CD4-positive, alpha-beta T cell (primary cell): Measurements from ENCODE around the gene SDK1. TPM values are rescaled to one million over a fixed set of nuclear protein-coding genes. Genes with fewer than 3 reads are reported as not detected.

Source experiments
- ATAC-seq: fragments of 200-7000 bp; cut with Tn5 transposase; one replicate; pipeline ENCODE4 v1.10.0; 2022; ENCODE audit warnings: mild to moderate bottlenecking; ENCODE audit not compliant: poor library complexity
- CTCF ChIA-PET: fragments of 350-600 bp; sonication (Branson Sonifier 250); formaldehyde crosslinking; loops from one replicate; lab custom pipeline; 2021; ENCODE audit warnings: antibody characterized with exemption, inconsistent platforms; lab: Charles Lee
- POLR2A ChIA-PET: fragments of 350-600 bp; sonication (Branson Sonifier 250); formaldehyde crosslinking; loops from one replicate; lab custom pipeline; 2021; ENCODE audit warnings: antibody characterized with exemption, inconsistent platforms; lab: Charles Lee
- DNase-seq, 14 experiments: peaks; one replicate each; pipeline ENCODE4 v3.0.0-alpha.2; 2013 to 2020; ENCODE audit warnings: mixed read lengths in 2 of 14
- H3K27ac ChIP-seq, 2 donors: one replicate each; pipeline versions ENCODE4 v1.5.1 to v1.7.0; 2013; ENCODE audit warnings: low read length in 2 of 2, low read depth in 1 of 2, mild to moderate bottlenecking in 1 of 2
- H3K27me3 ChIP-seq, 2 experiments: 1 replicate in 1 of 2; 2 replicates in 1 of 2; pipeline versions ENCODE4 v1.6.1 to v1.7.0; 2013; ENCODE audit warnings: low read length in 2 of 2, control low read depth in 1 of 2, mild to moderate bottlenecking in 1 of 2, moderate library complexity in 1 of 2; ENCODE audit not compliant: insufficient read depth in 2 of 2, control insufficient read depth in 1 of 2
- H3K36me3 ChIP-seq: one replicate; pipeline ENCODE4 v1.6.1; 2013; ENCODE audit warnings: low read length, control low read depth; ENCODE audit not compliant: insufficient read depth
- H3K4me1 ChIP-seq: one replicate; pipeline ENCODE4 v1.6.1; 2013; ENCODE audit warnings: low read length, control low read depth; ENCODE audit not compliant: insufficient read depth
- H3K4me3 ChIP-seq: one replicate; pipeline ENCODE4 v1.5.1; 2013; ENCODE audit warnings: mild to moderate bottlenecking, low read length, moderate library complexity
- H3K9me3 ChIP-seq, 2 experiments: 1 replicate in 1 of 2; 2 replicates in 1 of 2; pipeline versions ENCODE4 v1.6.1 to v1.7.0; 2013; ENCODE audit warnings: low read length in 2 of 2, mild to moderate bottlenecking in 2 of 2, control low read depth in 1 of 2, moderate library complexity in 1 of 2; ENCODE audit not compliant: control insufficient read depth in 1 of 2, insufficient read depth in 1 of 2
- H3K27ac Mint-ChIP-seq: one replicate; pipeline ENCODE4 v1.8.0; 2020; ENCODE audit warnings: mixed read lengths
- H3K27me3 Mint-ChIP-seq: one replicate; pipeline ENCODE4 v1.8.0; 2021; ENCODE audit warnings: mixed read lengths
- H3K36me3 Mint-ChIP-seq: one replicate; pipeline ENCODE4 v1.8.0; 2021; ENCODE audit warnings: low read depth, mixed read lengths
- H3K4me1 Mint-ChIP-seq: one replicate; pipeline ENCODE4 v1.8.0; 2021; ENCODE audit warnings: low read depth, mixed read lengths
- H3K4me3 Mint-ChIP-seq: one replicate; pipeline ENCODE4 v1.8.0; 2020; ENCODE audit warnings: mild to moderate bottlenecking, mixed read lengths
- H3K9me3 Mint-ChIP-seq: one replicate; pipeline ENCODE4 v1.8.0; 2020; ENCODE audit warnings: mixed read lengths
- CTCF ChIP-seq: fragments of 200-600 bp; IDR thresholded peaks from one replicate; pipeline ENCODE4 v1.8.0; 2022; ENCODE audit warnings: antibody characterized with exemption, mild to moderate bottlenecking
- intact Hi-C, 2 experiments: fragments of 100-400 bp; cut with DNase I in 1 of 2; cut with micrococcal nuclease in 1 of 2; formaldehyde crosslinking; loops; one replicate each; pipeline versions ENCODE4 v1.15.1 to v1.9.0; 2023 to 2025; cut with DNase I, micrococcal nuclease
- total RNA-seq, 174 experiments: library from RNA in 2 of 174; stranded (reverse) in 2 of 174; gene quantifications; one replicate each; pipeline ENCODE4 v1.2.3 and lab custom pipeline; 2021 to 2026

Gene SDK1
- total RNA-seq, 2 experiments from 2014 or later = 1.1 to 1.3 TPM

GRCh38 chr7:3887096-3887690, 586.1 kb downstream of the SDK1 start:
- no peaks in the 10 kb centered on the region for H3K36me3 ChIP-seq
- no peaks in the 10 kb centered on the region for H3K4me1 ChIP-seq
- H3K27ac ChIP-seq = no peak overlapping the region
- DNase-seq (no peak), ATAC-seq (no peak)
- Mint-ChIP-seq H3K9me3 (no peaks in the 10 kb centered on the region), H3K27me3 (no peaks in the 10 kb centered on the region), H3K36me3 (no peaks in the 10 kb centered on the region), H3K4me1 (no peaks in the 10 kb centered on the region), H3K27ac (no peak overlapping the region), H3K4me3 (no peak overlapping the region)
- no peak overlapping the region for H3K4me3 ChIP-seq
- intact Hi-C loops = no loop called here
- POLR2A ChIA-PET = no interaction called here
- TF ChIP-seq CTCF = no peak
- H3K27me3 ChIP-seq = no peaks in the 10 kb centered on the region
- H3K9me3 ChIP-seq = no peaks in the 10 kb centered on the region
- CTCF ChIA-PET = no interaction called here

- DNase-seq = no peak
- Histone ChIP-seq H3K4me1 (no peaks in the 10 kb centered on the region), H3K27me3 (no peaks in the 10 kb centered on the region), H3K36me3 (no peaks in the 10 kb centered on the region), H3K27ac (no peak overlapping the region), H3K9me3 (no peaks in the 10 kb centered on the region), H3K4me3 (no peak overlapping the region)
- ATAC-seq = no peak
- no peak overlapping the region for H3K27ac Mint-ChIP-seq
- intact Hi-C loops = no loop called here
- H3K9me3 Mint-ChIP-seq = no peaks in the 10 kb centered on the region
- POLR2A ChIA-PET = no interaction called here
- no peaks in the 10 kb centered on the region for H3K27me3 Mint-ChIP-seq
- H3K36me3 Mint-ChIP-seq = no peaks in the 10 kb centered on the region
- no peak for TF ChIP-seq CTCF
- CTCF ChIA-PET = no interaction called here
- H3K4me1 Mint-ChIP-seq = no peaks in the 10 kb centered on the region
- H3K4me3 Mint-ChIP-seq = no peak overlapping the region
Measured at GRCh38 chr7:3888096-3888495, 587.0 kb downstream of the SDK1 start.

- Mint-ChIP-seq H3K4me3 (no peak overlapping the region), H3K9me3 (no peaks in the 10 kb centered on the region), H3K4me1 (no peaks in the 10 kb centered on the region), H3K27ac (no peak overlapping the region), H3K36me3 (no peaks in the 10 kb centered on the region), H3K27me3 (no peaks in the 10 kb centered on the region)
- no peak for ATAC-seq
- no peaks in the 10 kb centered on the region for H3K27me3 ChIP-seq
- no peaks in the 10 kb centered on the region for H3K9me3 ChIP-seq
- intact Hi-C loops = loop anchor here in 1 of 2 experiments (10.0 kb wide), 1 partner anchor 417 kb away; no protein-coding TSS in a partner anchor
- no peak overlapping the region for H3K4me3 ChIP-seq
- ChIA-PET CTCF (no interaction called here), POLR2A (no interaction called here)
- no peak for DNase-seq
- H3K4me1 ChIP-seq = no peaks in the 10 kb centered on the region
- no peak overlapping the region for H3K27ac ChIP-seq
- no peak for TF ChIP-seq CTCF
- no peaks in the 10 kb centered on the region for H3K36me3 ChIP-seq
Measured at GRCh38 chr7:3892157-3892556, 591.1 kb downstream of the SDK1 start.
